Astrocyte of the cerebellum (primary cell): ENCODE measurements around the gene PCAT6.

ENCODE experiments used
- DNase-seq: peaks from one replicate; pipeline ENCODE4 v3.0.0-alpha.2; 2011; ENCODE audit warnings: low read depth
- H3K4me3 ChIP-seq: 2 replicates; pipeline ENCODE4 v1.5.1; 2011; ENCODE audit warnings: mild to moderate bottlenecking, low read depth, low read length, moderate library complexity
- in situ Hi-C: cut with HindIII; loops from 2 replicates; pipeline ENCODE4 v1.10.0; 2017; ENCODE audit warnings: low sequenced_read_pairs
- TF ChIP-seq, protein P1 (sequence below): IDR thresholded peaks from 2 replicates; pipeline ENCODE4 v1.5.1; 2012; ENCODE audit warnings: low read length, low read depth, moderate library complexity, mild to moderate bottlenecking; ENCODE audit errors: missing control alignments

The PCAT6 gene

DNA sequence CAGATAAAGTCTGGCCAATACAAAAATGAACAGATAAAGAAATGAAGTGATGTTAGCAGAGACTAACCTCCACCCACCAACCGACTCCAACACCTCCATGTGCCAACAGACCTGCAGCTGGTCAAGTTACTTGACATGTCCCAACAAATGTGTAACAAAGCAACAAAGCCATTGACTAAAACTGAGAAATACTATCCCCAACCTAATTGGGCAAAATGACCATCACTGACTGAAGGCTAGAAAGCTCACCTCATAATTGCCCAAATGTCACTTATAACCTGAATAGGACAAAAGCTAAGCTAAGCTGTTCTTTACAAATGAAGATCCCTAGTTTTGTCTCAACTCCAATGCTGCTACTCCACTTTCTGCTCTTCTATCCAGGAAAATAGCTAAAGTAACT lies 10.0 kb upstream of the PCAT6 start:
- no peak for DNase-seq
- TF ChIP-seq, protein P1, sequence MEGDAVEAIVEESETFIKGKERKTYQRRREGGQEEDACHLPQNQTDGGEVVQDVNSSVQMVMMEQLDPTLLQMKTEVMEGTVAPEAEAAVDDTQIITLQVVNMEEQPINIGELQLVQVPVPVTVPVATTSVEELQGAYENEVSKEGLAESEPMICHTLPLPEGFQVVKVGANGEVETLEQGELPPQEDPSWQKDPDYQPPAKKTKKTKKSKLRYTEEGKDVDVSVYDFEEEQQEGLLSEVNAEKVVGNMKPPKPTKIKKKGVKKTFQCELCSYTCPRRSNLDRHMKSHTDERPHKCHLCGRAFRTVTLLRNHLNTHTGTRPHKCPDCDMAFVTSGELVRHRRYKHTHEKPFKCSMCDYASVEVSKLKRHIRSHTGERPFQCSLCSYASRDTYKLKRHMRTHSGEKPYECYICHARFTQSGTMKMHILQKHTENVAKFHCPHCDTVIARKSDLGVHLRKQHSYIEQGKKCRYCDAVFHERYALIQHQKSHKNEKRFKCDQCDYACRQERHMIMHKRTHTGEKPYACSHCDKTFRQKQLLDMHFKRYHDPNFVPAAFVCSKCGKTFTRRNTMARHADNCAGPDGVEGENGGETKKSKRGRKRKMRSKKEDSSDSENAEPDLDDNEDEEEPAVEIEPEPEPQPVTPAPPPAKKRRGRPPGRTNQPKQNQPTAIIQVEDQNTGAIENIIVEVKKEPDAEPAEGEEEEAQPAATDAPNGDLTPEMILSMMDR, result no peak
- in situ Hi-C loops, result no loop called here
- no peak overlapping the region for H3K4me3 ChIP-seq

DNA sequence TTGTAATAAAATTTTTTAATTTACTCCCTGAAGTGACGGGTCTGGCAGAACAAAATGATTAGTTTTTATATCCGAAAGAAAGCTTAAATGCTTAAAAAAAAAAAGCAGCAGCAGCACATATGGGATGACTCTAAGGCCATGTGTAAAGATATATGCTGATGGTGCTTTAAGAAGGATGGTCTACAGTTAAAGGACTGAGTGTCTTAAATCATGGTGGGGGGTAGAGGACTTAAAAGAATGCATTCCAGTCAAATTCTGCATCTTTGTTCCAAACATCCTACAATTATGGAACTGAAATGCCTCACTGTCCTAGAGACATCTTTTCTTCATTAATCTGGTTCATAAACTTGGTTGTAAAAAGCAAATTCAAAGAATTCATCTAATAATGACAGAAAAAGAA lies 9.6 kb upstream of the PCAT6 start:
- H3K4me3 ChIP-seq, result no peak overlapping the region
- in situ Hi-C loops, result no loop called here
- TF ChIP-seq, protein P1, result no peak
- no peak for DNase-seq

DNA sequence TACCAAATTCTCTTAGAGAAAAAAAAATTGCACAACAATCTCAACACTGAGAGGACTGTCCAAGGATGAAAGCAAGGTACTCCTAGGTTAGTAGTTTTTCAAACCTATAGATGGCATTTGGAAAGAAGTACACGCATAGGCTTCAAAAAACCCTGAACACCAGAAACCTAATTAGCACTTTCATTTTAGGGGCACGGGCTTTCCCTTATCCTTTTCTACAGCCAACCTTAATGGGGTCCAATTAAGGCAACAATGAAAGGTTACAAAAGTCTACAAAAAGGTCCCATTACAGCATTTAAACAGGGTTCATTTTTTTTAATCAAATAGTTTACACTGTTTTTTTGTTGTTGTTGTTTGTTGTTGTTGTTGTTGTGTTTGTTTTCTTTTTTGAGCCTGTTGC lies 8.7 kb upstream of the PCAT6 start:
- TF ChIP-seq, protein P1, result no peak
- no peak overlapping the region for H3K4me3 ChIP-seq
- DNase-seq, result no peak
- in situ Hi-C loops, result no loop called here

DNA sequence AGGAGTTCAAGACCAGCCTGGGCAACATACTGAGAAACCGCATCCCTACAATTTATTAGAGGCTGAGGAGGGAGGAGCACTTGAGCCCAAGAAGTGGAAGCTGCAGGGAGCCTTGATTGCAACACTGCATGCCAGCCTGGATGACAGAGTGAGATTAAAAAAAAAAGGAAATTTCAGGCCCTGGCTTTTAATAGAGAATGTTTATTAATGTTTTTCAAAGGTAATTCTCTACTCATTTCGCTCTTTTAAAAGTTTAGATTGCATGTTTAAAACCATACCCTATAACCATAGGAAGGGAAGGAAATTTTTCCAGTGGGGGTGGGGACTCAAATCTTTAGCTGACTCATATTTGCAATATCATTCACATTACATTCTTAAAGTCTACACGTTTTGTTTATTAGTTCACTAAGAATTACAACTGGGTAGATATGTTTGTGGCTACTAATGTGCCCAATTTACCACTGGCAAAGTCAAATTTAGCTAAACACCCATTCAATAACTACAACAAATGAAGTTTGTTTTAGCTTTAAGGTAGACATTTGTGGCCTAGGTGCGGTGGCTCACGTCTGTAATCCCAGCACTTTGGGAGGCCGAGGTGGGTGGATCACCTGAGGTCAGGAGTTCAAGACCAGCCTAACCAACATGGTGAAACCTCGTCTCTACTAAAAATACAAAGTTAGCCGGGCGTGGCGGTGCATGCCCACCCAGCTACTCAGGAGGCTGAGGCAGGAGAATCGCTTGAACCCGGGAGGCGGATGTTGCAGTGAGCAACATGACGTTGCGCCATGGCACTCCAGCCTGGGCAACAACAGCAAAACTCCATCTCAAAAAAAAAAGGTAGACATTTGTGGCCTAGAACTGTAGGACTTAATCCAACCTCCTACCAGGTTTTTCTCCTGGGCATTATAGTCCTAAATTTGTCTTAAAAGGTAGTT lies 7.5 kb upstream of the PCAT6 start:
- H3K4me3 ChIP-seq, result no peak overlapping the region
- TF ChIP-seq, protein P1, result no peak
- in situ Hi-C loops, result no loop called here
- DNase-seq, result no peak

DNA sequence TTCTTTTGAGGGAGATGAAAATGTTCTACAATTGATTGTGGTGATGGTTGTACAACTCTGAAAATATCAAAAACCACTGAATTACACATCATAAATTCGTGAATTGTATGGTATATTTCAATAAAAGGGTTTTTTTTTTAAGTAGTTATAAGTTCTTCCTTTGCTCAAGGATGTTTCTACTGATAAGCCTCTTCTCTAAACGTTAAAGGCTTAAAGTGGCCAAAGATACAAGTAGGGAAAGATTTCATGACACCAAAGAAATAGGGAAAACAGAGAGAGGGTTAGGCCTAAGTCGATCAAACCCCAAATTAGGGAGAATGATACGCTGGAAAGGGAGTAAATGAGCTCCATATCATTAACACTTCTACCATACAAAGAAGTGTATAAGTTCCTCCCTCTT lies 6.6 kb upstream of the PCAT6 start:
- no peak for DNase-seq
- H3K4me3 ChIP-seq, result no peak overlapping the region
- in situ Hi-C loops, result no loop called here
- TF ChIP-seq, protein P1, result no peak

DNA sequence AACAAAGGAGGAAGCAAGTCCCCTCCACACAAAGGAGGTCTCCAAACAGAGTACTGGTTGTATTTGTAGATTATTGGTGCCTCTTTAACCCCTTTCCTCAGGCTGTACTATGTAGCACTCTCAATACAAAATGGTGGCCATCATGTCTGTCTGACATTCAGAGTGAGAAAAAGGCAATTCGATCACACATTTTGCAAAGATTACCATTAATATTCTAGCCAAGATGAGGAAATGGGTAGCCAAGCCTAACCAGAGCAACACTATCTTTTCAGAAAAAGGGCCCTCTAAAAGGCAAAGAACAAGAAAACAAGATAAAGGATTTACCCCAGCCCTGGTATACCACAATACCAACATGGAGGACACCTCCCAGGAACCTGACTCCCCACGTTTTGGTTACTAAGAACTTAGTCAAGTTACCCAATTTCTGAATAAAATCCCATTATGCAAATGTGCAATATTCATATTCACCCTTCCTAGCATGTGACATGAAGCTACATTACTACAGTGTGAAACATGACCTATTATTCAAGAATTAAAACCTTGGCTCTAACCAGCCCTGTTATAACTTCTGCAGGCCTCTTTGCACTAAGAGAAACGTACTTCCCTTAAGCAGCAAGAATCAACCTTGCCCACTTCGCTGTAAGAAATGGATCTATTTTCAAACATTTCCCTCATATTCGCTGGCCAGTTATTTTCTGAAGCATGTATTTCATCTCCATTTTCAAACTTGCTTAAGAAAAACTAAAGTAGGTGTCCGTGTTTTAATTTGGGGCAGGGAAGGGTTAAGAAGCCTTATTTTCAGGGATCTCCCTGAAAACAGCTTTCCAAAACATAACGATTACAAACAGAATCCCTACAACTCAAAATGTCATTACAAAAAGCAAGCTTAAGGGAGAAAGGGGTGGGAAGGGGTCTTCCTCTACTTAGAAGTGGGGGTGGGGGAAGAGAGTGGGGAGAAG lies 4.6 kb upstream of the PCAT6 start:
- TF ChIP-seq, protein P1, result no peak
- DNase-seq, result no peak
- peak overlapping the region; percentile 88 for H3K4me3 ChIP-seq
- in situ Hi-C loops, result no loop called here
